ENCODE data around the gene IVNS1ABP. TPM values are rescaled to one million over a fixed set of nuclear protein-coding genes. Genes with fewer than 3 reads are reported as not detected.
"Not testable (repeated sequence)": the region's sequence is repeated elsewhere in the genome, so short reads cannot be mapped to it uniquely, and the experiment has no call there.

Gene IVNS1ABP
- total RNA-seq, 1 donor from 2014 or later, result 565 TPM

GRCh38 chr1:185257116-185257949, 59.7 kb downstream of the IVNS1ABP start:
- not testable (repeated sequence) for DNase-seq (ENCODE audit: low read depth)

- not testable (repeated sequence) for DNase-seq (ENCODE audit: low read depth)
Measured at GRCh38 chr1:185255595-185255994, 61.4 kb downstream of the IVNS1ABP start.

GRCh38 chr1:185252404-185252803, 64.6 kb downstream of the IVNS1ABP start:
- DNase-seq (ENCODE audit: low read depth), result not testable (repeated sequence)

- DNase-seq (ENCODE audit: low read depth), result not testable (repeated sequence)
Measured at GRCh38 chr1:185251928-185252327, 65.1 kb downstream of the IVNS1ABP start.

GRCh38 chr1:185250063-185250462, 67.0 kb downstream of the IVNS1ABP start:
- DNase-seq (ENCODE audit: low read depth), result no peak

GRCh38 chr1:185249563-185249962, 67.5 kb downstream of the IVNS1ABP start:
- DNase-seq (ENCODE audit: low read depth), result peak; percentile 11

Other genes with a start within 250 kb of the IVNS1ABP start
- gene TRMT1L, start 160.3 kb downstream of the IVNS1ABP start, total RNA-seq, result 12.5 and 48.7 TPM in 2 replicates
- gene SWT1, start 160.1 kb downstream of the IVNS1ABP start, total RNA-seq, result 3.8 and 7.7 TPM in 2 replicates